Measurements from ENCODE around the gene CD99.

CD99 gene

DNA sequence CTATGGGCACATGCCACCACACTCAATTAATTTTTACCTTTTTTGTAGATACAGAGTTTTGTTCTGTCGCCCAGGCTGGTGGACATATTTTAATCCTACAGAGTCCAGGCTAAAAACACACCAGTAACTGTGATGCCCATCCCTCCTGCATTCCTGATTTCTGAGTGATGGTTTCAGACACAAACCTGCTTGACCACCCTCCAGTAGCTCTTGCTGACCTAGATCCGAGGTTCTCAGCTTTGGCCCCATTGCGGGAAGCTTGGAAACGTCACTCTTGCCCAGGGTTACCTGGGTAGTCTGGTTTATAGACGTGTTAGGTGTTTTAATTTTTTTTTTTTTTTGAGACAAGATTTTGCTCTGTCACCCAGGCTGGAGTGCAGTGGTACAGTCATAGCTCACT, 7.5 kb downstream of the CD99 start:
- no peak for DNase-seq (ENCODE audit: low spot score)

GRCh38 chrX:2699959-2700358, 8.9 kb downstream of the CD99 start:
- no peak for DNase-seq (ENCODE audit: low spot score)

- no peak for DNase-seq (ENCODE audit: low spot score)
Measured at GRCh38 chrX:2700405-2701320, 9.6 kb downstream of the CD99 start.

DNA sequence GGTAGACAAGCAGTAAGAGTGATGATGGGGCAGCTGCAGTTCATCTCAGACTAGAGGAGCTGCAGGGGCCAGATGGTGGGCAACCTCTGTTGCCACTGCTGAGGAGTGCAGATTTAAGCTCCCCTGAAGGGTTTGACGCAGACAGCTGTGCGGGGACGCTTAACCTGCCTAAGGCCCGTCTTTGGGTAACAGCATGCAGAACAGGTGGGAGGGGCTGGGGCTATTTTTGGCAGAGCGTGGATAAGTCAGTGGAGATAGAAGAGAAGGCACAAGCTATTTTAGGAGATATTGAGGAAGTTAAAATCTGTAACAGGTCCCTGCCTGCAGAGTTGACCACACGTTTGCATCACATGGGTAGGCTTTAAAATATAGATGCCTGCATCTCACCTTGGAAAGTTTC, 10.5 kb downstream of the CD99 start:
- DNase-seq (ENCODE audit: low spot score), result no peak

DNA sequence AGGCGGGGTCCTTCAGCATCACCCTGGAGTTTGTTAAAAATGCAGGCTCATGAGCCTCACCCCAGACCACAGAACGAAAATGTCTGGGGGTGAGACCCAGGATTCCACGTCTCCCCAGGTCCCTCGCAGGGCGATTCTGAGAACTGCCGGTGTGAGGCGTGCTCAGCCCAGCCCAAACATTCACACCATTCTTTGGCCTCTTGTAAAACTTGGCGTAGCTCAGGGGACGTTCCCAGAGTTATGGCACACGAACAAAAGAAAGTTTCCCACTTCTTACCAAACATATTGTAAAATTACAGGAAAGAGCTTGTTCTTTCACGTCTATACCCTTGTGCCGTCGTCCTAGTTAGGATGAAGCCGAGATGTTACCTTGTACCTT, 12.9 kb downstream of the CD99 start:
- DNase-seq (ENCODE audit: low spot score), result no peak

GRCh38 chrX:2705046-2705832, 14.1 kb downstream of the CD99 start:
- no peak for DNase-seq (ENCODE audit: low spot score)

GRCh38 chrX:2707334-2707760, 16.3 kb downstream of the CD99 start:
- DNase-seq (ENCODE audit: low spot score), result peak; percentile 83

GRCh38 chrX:2708021-2708420, 16.9 kb downstream of the CD99 start:
- no peak for DNase-seq (ENCODE audit: low spot score)

- no peak for DNase-seq (ENCODE audit: low spot score)
Measured at GRCh38 chrX:2708592-2709188, 17.6 kb downstream of the CD99 start.

- DNase-seq (ENCODE audit: low spot score), result no peak
Measured at GRCh38 chrX:2709556-2709955, 18.5 kb downstream of the CD99 start.

DNA sequence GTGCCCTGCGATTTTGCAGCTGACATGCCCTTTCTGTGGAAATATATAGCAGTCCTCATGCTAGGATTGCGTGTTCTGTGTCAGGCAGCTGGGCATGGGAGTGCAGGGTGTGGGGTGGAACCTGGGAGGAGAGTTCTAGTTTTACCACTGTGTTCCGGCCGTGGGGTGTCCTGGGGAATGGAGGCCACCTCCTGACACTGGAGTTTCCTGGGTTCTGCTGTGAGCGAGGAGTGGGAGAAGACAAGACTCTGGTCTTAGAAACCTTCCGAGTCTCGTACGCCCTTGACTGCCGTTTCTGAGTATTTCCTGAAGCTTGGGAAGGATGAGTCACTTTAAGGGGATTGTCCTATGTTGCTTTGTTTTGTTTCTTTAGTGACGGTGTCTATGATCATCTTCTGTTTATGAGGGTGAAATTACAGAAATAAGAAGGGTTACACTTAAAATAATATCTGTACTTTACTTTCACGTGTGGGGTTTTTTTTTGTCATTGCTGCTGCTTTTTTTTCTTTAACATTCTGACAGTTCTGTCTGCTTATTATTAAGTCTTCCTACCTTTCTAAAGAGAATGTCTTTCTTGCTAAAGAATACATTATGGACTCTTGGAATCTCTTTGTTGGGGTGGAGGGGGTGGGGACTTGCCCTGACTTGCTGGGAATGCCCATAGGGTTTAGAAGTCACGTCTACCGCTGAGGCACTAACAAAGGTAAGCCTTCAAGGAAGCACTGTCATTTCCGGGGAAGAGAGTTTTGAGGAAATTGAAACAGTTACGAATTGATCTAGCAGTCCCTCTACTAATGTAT, 19.1 kb downstream of the CD99 start:
- peak; percentile 67 for DNase-seq (ENCODE audit: low spot score)

GRCh38 chrX:2711441-2711840, 20.3 kb downstream of the CD99 start:
- DNase-seq (ENCODE audit: low spot score), result no peak

DNA sequence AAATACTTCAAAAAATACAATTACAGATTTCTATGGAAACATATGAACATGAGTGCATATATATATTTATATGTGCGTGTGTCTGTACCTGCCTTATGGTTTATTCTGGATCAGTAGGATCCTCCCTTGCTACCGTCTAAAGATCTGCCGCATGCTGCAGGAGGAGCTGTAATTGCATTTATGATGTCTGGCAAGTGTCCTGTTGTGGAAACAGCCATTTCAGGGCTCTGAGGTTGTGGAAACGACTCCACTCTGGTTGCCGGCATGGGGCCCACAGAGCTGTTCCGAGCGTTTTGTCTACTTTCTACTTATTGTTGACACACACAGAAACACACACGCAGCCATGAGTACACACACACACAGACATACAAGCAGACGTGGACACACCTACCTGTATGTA, 21.3 kb downstream of the CD99 start:
- no peak for DNase-seq (ENCODE audit: low spot score)

DNA sequence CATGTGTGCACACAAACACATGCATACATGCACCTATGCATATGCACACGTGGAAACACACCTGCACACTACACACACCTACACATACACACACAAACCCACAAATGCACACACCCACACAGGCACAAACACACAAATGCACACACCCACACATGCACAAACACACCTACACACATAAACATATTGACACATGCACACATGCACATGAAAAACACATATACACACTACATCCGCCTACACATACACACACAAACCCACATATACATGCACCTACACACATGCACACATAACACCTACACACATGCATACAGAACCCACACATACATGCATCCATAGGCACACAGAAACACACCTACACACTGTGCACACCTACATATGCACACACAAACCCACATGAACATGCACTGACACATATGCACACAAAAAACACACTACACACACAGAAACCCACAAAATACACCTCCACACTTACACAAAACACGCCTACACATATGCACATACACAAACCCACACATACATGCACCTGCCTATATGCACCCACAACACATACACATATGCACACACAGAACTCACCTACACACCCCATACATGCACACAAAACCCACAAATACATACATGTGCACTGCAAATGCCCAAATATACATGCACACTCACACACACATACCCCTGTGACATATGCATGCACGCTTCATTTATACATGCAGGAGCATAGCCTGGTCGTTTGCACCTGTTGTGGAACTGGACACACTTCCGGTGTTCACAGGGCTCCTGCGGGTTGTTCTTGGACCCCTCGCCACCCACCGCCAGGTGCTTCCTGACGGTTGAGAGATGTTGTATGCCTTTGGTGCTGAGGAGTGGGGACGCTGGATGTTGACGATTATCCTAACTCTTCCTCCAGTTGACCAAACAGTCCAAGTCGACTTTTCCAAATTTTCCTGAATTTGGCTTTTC, 22.1 kb downstream of the CD99 start:
- no peak for DNase-seq (ENCODE audit: low spot score)

- DNase-seq (ENCODE audit: low spot score), result no peak
Measured at GRCh38 chrX:2714551-2714950, 23.5 kb downstream of the CD99 start.

DNA sequence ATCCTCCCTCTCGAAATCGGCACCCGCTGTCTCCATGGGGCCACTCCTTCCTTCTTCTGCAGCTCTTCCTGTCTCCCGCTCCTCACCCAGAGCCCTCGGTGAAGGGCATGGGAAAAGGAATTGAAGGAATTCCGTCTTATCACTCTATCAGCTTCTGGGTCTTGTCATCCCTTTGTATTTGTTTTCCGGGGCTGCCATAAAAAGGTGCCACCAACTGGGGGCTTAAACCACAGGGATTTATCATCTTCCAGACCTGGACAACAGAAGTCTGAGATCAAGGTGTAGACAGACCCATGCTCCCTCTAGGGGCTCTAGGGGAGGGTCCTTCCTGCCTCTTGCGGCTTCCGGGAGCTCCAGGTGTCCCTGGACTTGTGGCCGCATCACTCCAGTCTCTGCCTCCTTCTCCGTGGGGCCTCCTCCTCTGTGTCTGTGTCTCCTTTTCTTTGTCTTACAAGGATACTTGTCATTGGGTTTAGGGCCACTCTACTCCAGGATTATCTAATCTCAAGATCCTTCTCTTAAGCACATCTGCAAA, 24.0 kb downstream of the CD99 start:
- no peak for DNase-seq (ENCODE audit: low spot score)

DNA sequence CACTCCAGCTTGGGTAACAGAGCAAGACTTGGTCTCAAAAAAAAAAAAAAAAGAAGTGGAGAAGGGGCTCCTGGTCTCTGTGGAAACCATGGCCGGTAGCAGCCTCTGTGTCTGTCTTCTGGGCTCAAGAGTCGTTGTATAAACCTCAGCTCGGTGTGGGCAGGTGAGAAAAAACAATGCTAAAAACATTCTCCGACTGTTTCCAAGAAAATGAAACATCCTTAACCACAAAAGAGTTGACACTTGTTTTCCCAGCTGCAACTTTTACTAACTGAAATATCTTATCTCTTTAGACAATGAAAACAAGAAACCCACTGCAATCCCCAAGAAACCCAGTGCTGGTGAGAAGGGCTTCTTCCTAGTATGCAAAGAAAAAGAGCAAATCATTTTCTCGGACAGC, 26.2 kb downstream of the CD99 start:
- no peak for DNase-seq (ENCODE audit: low spot score)

- no peak for DNase-seq (ENCODE audit: low spot score)
Measured at GRCh38 chrX:2718821-2719220, 27.7 kb downstream of the CD99 start.

- no peak for DNase-seq (ENCODE audit: low spot score)
Measured at GRCh38 chrX:2719774-2720447, 28.8 kb downstream of the CD99 start.

DNA sequence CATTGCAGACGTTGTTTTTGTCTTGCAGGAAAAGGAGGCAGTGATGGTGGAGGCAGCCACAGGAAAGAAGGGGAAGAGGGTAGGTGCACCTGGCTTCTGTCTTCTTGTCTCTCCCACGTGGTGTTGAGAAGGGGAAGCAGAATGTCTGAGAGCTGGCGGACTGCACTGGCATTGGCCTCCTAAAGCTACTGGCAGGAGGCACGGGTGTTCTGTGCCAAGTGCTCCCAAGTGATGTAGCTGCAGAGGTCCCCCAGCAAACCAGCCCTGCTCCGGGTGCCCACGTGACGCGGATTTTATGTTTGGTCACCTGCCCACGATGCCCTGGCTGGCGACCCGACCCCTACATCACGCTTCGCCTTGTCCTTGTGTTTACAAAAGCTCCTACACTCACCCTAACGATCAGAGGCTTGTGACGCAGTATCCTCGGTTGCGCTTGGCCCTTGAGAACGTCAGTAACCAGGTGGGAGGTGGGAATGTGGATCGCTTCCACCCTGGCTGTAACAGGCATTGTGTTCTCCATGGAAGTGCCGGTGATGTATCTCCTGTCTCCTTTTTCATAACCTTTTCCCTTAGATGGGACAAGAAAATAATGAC, 32.3 kb downstream of the CD99 start:
- DNase-seq (ENCODE audit: low spot score), result no peak
